Activated naive CD4-positive, alpha-beta T cell treated with anti-CD3 and anti-CD28 coated beads for 36 hours (primary cell): ENCODE measurements around the gene MAP7D3. TPM values are rescaled to one million over a fixed set of nuclear protein-coding genes. Genes with fewer than 3 reads are reported as not detected.
"Not testable (repeated sequence)": the region's sequence is repeated elsewhere in the genome, so short reads cannot be mapped to it uniquely, and the experiment has no call there.

Experiments
- CTCF ChIA-PET: fragments of 350-600 bp; sonication (Branson Sonifier 250); formaldehyde crosslinking; loops from one replicate; lab custom pipeline; 2021; ENCODE audit warnings: antibody characterized with exemption; lab: Charles Lee
- DNase-seq: peaks from one replicate; pipeline ENCODE4 v3.0.0-alpha.2; 2020
- H3K27ac Mint-ChIP-seq: one replicate; pipeline ENCODE4 v1.8.0; 2021; ENCODE audit warnings: mild to moderate bottlenecking, mixed read lengths
- H3K27me3 Mint-ChIP-seq: one replicate; pipeline ENCODE4 v1.8.0; 2021; ENCODE audit warnings: low read depth, mixed read lengths
- H3K36me3 Mint-ChIP-seq: one replicate; pipeline ENCODE4 v1.8.0; 2021; ENCODE audit warnings: low read depth, mixed read lengths
- H3K4me1 Mint-ChIP-seq: one replicate; pipeline ENCODE4 v1.8.0; 2021; ENCODE audit warnings: low read depth, mixed read lengths
- H3K4me3 Mint-ChIP-seq: one replicate; pipeline ENCODE4 v1.8.0; 2021; ENCODE audit warnings: mild to moderate bottlenecking, moderate library complexity, mixed read lengths
- H3K9me3 Mint-ChIP-seq: one replicate; pipeline ENCODE4 v1.8.0; 2021; ENCODE audit warnings: mixed read lengths
- intact Hi-C: fragments of 100-400 bp; cut with micrococcal nuclease; formaldehyde crosslinking; loops from one replicate; pipeline ENCODE4 v1.15.1; 2023
- total RNA-seq, 2 experiments: library from RNA; stranded (reverse); gene quantifications; one replicate each; pipeline ENCODE4 v1.2.3, GENCODE V29; 2021

Gene MAP7D3
- total RNA-seq, 2 experiments from 2014 or later: 10.4 to 12.5 TPM

DNA sequence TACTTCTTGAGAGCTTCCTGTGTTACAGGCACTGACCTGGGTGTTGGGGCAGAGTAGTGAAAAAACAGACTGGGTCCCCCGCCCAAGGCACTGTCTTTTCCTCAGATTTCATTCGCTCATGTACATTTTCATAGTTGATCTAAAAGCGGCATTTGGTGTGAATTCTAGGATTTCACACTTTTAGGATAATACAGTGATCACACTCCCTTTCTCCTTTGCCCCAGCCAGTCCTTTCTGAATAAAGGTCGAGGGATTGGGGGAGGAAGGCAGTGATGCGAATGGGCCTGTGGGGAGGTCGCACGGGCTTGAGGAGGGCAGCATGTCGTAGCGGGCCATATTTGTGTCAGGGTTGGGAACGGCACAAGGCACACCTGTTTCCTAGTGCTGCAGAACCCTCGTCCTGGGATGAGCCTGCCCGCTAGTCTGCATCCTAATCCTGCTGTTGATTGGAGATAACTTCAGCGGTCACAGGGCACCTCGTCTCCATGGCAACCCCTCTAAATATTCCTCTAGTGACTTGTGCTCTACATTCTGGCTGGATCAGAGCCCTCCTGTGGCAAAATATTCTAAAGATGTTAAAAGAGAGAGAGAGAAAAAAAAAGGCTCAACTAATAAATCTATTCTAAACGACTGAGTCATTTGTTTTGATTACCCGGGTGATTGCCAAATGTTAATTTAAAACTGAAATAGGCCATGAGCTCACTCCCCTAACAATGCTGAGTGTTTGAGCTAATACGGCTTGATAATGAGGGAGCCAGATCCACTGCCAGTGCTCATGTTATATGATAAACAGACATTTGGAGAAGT is 82.1 kb downstream of the MAP7D3 start:
- CTCF ChIA-PET: interaction anchor here (0.6 kb wide), 1 partner anchor 10 kb away, joined by 6 read pairs; no protein-coding TSS in a partner anchor
- intact Hi-C loops: loop anchor here (5.0 to 10.0 kb wide), 2 partner anchors 33 to 244 kb away; no protein-coding TSS in a partner anchor

DNA sequence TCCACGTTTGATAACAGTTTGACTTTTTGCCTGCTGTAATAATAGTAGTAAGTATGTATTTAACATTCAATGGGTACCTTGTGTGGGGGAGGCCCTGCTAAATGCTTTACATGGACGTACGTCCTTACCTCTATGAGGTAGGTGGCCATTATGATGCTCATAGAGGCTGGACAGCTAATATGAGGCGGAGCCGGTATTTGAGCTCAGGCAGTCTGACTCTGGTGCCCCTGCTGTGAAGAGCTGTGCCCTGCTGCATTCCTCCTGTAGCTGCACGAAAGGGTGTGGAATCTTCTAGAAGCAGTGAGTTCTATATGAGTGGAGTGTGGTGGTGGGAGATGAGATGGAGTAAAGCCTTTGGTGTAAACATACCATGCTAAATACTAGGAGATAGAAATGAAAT is 83.2 kb downstream of the MAP7D3 start:
- H3K36me3 Mint-ChIP-seq: not testable (repeated sequence)

More for the DNA sequence above, 82.1 kb downstream of the MAP7D3 start:
- peaks cover 1% of the 10 kb centered on the region for H3K4me1 Mint-ChIP-seq
- H3K27ac Mint-ChIP-seq: no peak overlapping the region
- no peaks in the 10 kb centered on the region for H3K9me3 Mint-ChIP-seq
- DNase-seq: no peak
- H3K27me3 Mint-ChIP-seq: no peaks in the 10 kb centered on the region
- H3K4me3 Mint-ChIP-seq: no peak overlapping the region
- H3K36me3 Mint-ChIP-seq: no peaks in the 10 kb centered on the region

DNA sequence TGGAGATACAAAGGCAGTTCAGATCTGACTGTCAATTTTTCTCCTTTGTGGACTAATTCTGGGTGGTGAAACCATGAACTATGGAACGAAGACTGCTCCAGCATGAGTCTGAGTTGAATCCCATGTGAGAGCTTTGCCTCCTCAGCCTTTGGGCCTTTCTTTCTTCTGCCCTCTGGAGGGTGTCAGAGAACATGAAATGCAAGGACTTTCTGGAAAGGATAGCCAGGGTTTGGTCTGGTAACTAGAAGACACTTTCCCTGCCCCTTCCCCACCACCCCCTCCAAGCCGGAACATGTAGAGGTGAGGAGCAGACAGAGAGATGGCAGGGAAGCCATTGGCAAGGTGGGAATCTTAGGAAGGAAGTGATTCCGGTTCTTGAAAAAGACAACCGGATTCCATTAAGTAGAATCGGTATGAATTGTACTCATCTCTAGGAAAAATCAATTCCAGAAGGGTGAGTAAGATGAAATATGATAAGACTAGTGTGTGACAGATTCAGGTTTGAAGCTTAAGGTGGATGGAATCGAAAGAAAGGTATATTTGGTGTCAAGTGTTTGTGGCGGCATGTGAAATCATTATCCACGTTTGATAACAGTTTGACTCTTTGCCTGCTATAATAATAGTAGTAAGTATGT is 84.9 kb downstream of the MAP7D3 start:
- DNase-seq: no peak

More for the DNA sequence above, 83.2 kb downstream of the MAP7D3 start:
- intact Hi-C loops: loop anchor here (5.0 to 10.0 kb wide), 2 partner anchors 34 to 243 kb away; no protein-coding TSS in a partner anchor
- H3K9me3 Mint-ChIP-seq, H3K27ac Mint-ChIP-seq, H3K4me3 Mint-ChIP-seq, CTCF ChIA-PET, DNase-seq, H3K27me3 Mint-ChIP-seq, H3K4me1 Mint-ChIP-seq: not testable (repeated sequence)

DNA sequence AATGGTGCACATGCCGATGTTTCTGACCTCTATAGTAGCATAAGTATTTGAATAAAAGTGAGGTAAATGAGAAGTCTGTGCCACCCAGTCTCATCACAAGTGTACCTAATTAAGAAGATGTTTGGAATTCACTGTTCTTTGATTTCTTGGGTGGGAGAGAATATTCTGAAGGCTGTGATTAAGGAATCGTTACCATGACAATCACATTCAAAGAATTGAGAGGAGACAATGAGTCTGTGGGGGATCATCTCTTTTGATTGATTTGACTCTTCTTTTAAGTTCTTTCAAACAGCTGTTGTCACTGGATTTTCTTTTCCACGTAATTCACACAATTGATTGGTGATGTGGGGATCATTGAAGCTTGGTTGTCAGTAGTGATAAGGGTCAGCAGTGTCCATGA is 85.8 kb downstream of the MAP7D3 start:
- no peaks in the 10 kb centered on the region for H3K36me3 Mint-ChIP-seq
- H3K27ac Mint-ChIP-seq: no peak overlapping the region
- no peaks in the 10 kb centered on the region for H3K9me3 Mint-ChIP-seq
- H3K4me1 Mint-ChIP-seq: peaks cover 4% of the 10 kb centered on the region
- no peak for DNase-seq
- H3K4me3 Mint-ChIP-seq: no peak overlapping the region
- H3K27me3 Mint-ChIP-seq: no peaks in the 10 kb centered on the region
- intact Hi-C loops: loop anchor here (5.0 to 10.0 kb wide), 2 partner anchors 37 to 241 kb away; no protein-coding TSS in a partner anchor
- CTCF ChIA-PET: interaction anchor here (0.5 to 1.2 kb wide), 3 partner anchors 137 to 1066 kb away, joined by 3 to 6 read pairs (median 4); no protein-coding TSS in a partner anchor

More for the DNA sequence above, 84.9 kb downstream of the MAP7D3 start:
- CTCF ChIA-PET: interaction anchor here (0.7 to 1.2 kb wide), 2 partner anchors 138 to 1065 kb away, joined by 4 to 6 read pairs; no protein-coding TSS in a partner anchor
- intact Hi-C loops: loop anchor here (5.0 to 10.0 kb wide), 2 partner anchors 36 to 242 kb away; no protein-coding TSS in a partner anchor
- Mint-ChIP-seq H3K4me3 (no peak overlapping the region), H3K27ac (no peak overlapping the region), H3K36me3 (no peaks in the 10 kb centered on the region), H3K27me3 (no peaks in the 10 kb centered on the region), H3K9me3 (no peaks in the 10 kb centered on the region), H3K4me1 (peaks cover 4% of the 10 kb centered on the region)

DNA sequence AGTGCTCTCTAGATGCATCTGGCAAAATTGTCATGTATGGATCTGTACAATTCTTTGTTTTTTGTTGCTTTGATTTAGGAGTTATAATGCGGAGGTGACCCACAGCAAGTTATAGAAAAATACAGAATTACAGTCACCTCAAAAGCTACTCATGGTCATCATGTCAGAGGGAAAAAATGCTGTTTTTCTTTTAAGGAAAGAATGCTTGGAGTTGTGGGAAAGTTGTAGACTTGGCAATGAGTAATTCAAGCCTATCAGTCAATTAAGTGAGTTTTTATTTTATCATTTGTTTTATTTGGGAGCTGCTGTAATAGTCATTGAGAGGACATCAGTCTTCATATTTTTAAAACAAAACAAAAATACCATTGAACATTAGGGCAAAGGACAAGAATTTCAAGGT is 87.5 kb downstream of the MAP7D3 start:
- H3K9me3 Mint-ChIP-seq: no peaks in the 10 kb centered on the region
- H3K27me3 Mint-ChIP-seq: no peaks in the 10 kb centered on the region
- H3K4me1 Mint-ChIP-seq: peaks cover 4% of the 10 kb centered on the region
- CTCF ChIA-PET: interaction anchor here (0.8 to 3.6 kb wide), 6 partner anchors 29 to 180 kb away, joined by 3 to 58 read pairs (median 4); no protein-coding TSS in a partner anchor
- intact Hi-C loops: loop anchor here (1.0 to 10.0 kb wide), 2 partner anchors 105 to 239 kb away; no protein-coding TSS in a partner anchor
- no peak overlapping the region for H3K4me3 Mint-ChIP-seq
- no peak for DNase-seq
- H3K27ac Mint-ChIP-seq: no peak overlapping the region
- no peaks in the 10 kb centered on the region for H3K36me3 Mint-ChIP-seq

Other genes starting within 250 kb of the MAP7D3 start
- gene FHL1, start 103.9 kb downstream of the MAP7D3 start, total RNA-seq: 10 to 100 TPM; 17.7 to 20.5 TPM
- gene ADGRG4, start 49.6 kb upstream of the MAP7D3 start, total RNA-seq: not detected
- not detected for gene BRS3, start 236.5 kb upstream of the MAP7D3 start, total RNA-seq
- gene HTATSF1, start 246.2 kb upstream of the MAP7D3 start, total RNA-seq: 10 to 100 TPM; 38.9 to 40.4 TPM